Endothelial cell of umbilical vein (primary cell): ENCODE data around the gene KAT2A. TPM values are rescaled to one million over a fixed set of nuclear protein-coding genes. Genes with fewer than 3 reads are reported as not detected.

Source experiments
- BruUV-seq: library from RNA; stranded (reverse); fragments of 400-500 nt; replicated peaks from 2 replicates; lab custom pipeline; 2021; lab: Mats Ljungman, UMichigan
- CTCF ChIA-PET: fragments of 300-600, 350-600 bp; sonication (Branson Sonifier 250); formaldehyde crosslinking; loops from one replicate; lab custom pipeline; 2021; ENCODE audit warnings: antibody characterized with exemption, inconsistent platforms; lab: Charles Lee
- POLR2A ChIA-PET: fragments of 300-600, 350-600 bp; sonication (Branson Sonifier 250); formaldehyde crosslinking; loops from one replicate; lab custom pipeline; 2021; ENCODE audit warnings: antibody characterized with exemption, inconsistent platforms; lab: Charles Lee
- DNase-seq: peaks from one replicate; pipeline ENCODE4 v3.0.0-alpha.2; 2011; ENCODE audit warnings: low read depth, low spot score
- FAIRE-seq: peaks from 2 replicates; lab custom pipeline; 2011; peaks lifted over from hg19 to GRCh38; lab: Jason Lieb, UNC
- H2AFZ ChIP-seq: 2 replicates; pipeline ENCODE4 v1.6.0; 2012; ENCODE audit warnings: low read depth, low read length, control low read depth, inconsistent platforms
- H3K27ac ChIP-seq: 2 replicates; pipeline ENCODE4 v1.5.1; 2011; ENCODE audit warnings: low read depth, mild to moderate bottlenecking, control low read depth, low read length, moderate library complexity; ENCODE audit not compliant: insufficient read depth
- H3K27me3 ChIP-seq, 2 experiments: 2 replicates each; pipeline versions ENCODE4 v1.6.0 to v1.6.1; 2011; ENCODE audit warnings: low read length in 2 of 2, mixed read lengths in 1 of 2; ENCODE audit not compliant: control insufficient read depth in 2 of 2, insufficient read depth in 2 of 2
- H3K36me3 ChIP-seq, 2 experiments: 2 replicates in 1 of 2; 3 replicates in 1 of 2; pipeline ENCODE4 v1.5.1; 2011; ENCODE audit warnings: low read length in 2 of 2, mild to moderate bottlenecking in 1 of 2, moderate library complexity in 1 of 2; ENCODE audit not compliant: control insufficient read depth in 2 of 2, insufficient read depth in 2 of 2; ENCODE audit errors: extremely low read depth in 1 of 2
- H3K4me1 ChIP-seq: 3 replicates; pipeline ENCODE4 v1.5.1; 2011; ENCODE audit warnings: mild to moderate bottlenecking, low read length; ENCODE audit not compliant: control insufficient read depth, insufficient read depth; ENCODE audit errors: extremely low read depth
- H3K4me2 ChIP-seq: 2 replicates; pipeline ENCODE4 v1.6.1; 2011; ENCODE audit warnings: low read length, control low read depth, mixed read lengths; ENCODE audit not compliant: insufficient read depth
- H3K4me3 ChIP-seq, 3 experiments: fragments of 200-600 bp in 1 of 3; sonication (generic), shearing (Covaris generic) in 1 of 3; replicated peaks in 1 of 3; 2 replicates each; pipeline ENCODE4 v1.5.1; 2011 to 2016; ENCODE audit warnings: control low read depth in 3 of 3, low read length in 3 of 3, mild to moderate bottlenecking in 2 of 3, inconsistent platforms in 1 of 3, low read depth in 1 of 3, moderate library complexity in 1 of 3; ENCODE audit not compliant: insufficient read depth in 1 of 3
- H3K79me2 ChIP-seq: 2 replicates; pipeline ENCODE4 v1.6.0; 2012; ENCODE audit warnings: low read length, inconsistent platforms; ENCODE audit not compliant: control insufficient read depth, insufficient read depth
- H3K9ac ChIP-seq: replicated peaks from 2 replicates; pipeline ENCODE3; 2011; ENCODE audit warnings: low read length, control low read depth; ENCODE audit not compliant: insufficient read depth; ENCODE audit errors: extremely low read depth
- H3K9me1 ChIP-seq: replicated peaks from 3 replicates; pipeline ENCODE4 v1.6.0; 2011; ENCODE audit warnings: mild to moderate bottlenecking, low read length; ENCODE audit not compliant: control insufficient read depth, insufficient read depth; ENCODE audit errors: extremely low read depth
- H3K9me3 ChIP-seq: replicated peaks from 2 replicates; pipeline ENCODE4 v1.5.1; 2012; ENCODE audit warnings: low read length, inconsistent platforms; ENCODE audit not compliant: control insufficient read depth, insufficient read depth
- H4K20me1 ChIP-seq: replicated peaks from 2 replicates; pipeline ENCODE3; 2011; ENCODE audit warnings: mild to moderate bottlenecking, low read length; ENCODE audit not compliant: control insufficient read depth, insufficient read depth; ENCODE audit errors: extremely low read depth
- FOS ChIP-seq: IDR thresholded peaks from 2 replicates; pipeline ENCODE4 v1.6.1; 2011; ENCODE audit warnings: mild to moderate bottlenecking, low read length, moderate library complexity, borderline replicate concordance; ENCODE audit not compliant: insufficient read depth
- GATA2 ChIP-seq: IDR thresholded peaks from 2 replicates; pipeline ENCODE4 v1.7.0; 2011; ENCODE audit warnings: low read depth, mild to moderate bottlenecking, moderate library complexity, mixed read lengths, low read length; ENCODE audit not compliant: insufficient read length, insufficient read depth
- JUN ChIP-seq: IDR thresholded peaks from 2 replicates; pipeline ENCODE4 v1.6.1; 2011; ENCODE audit warnings: borderline replicate concordance, low read depth; ENCODE audit not compliant: insufficient read length, insufficient read depth
- MYC ChIP-seq: IDR thresholded peaks from one replicate; pipeline ENCODE4 v1.6.1; 2011; ENCODE audit warnings: mild to moderate bottlenecking, low read depth, low read length
- POLR2A ChIP-seq: IDR thresholded peaks from 2 replicates; pipeline ENCODE4 v1.6.1; 2012; ENCODE audit warnings: low read depth, mild to moderate bottlenecking, control low read depth, low read length
- POLR2AphosphoS5 ChIP-seq: IDR thresholded peaks from 2 replicates; pipeline ENCODE4 v1.6.1; 2012; ENCODE audit warnings: low read depth, mild to moderate bottlenecking, control low read depth, low read length, moderate library complexity; ENCODE audit not compliant: insufficient read depth
- dilution Hi-C: fragments of 300-500 bp; cut with MboI; formaldehyde crosslinking; loops from one replicate; pipeline ENCODE4 v1.15.0; 2019; ENCODE audit warnings: low sequenced_read_pairs; ENCODE audit not compliant: extremely low pct_ligation_motif_present
- intact Hi-C: fragments of 100-400 bp; cut with micrococcal nuclease; formaldehyde crosslinking; loops from one replicate; pipeline ENCODE4 v1.10.0; 2022
- polyA plus RNA-seq, 4 experiments: library from polyadenylated mRNA; depleted of rRNA in 3 of 4; stranded (reverse) in 3 of 4; unstranded in 1 of 4; fragments of >200 nt; gene quantifications; 2 replicates each; pipeline versions ENCODE4 v1.2.1 to v1.2.3, GENCODE V29; 2011 to 2012; ENCODE audit warnings: missing spikeins in 1 of 4
- total RNA-seq: library from RNA; stranded (reverse); gene quantifications from 2 replicates; pipeline ENCODE4 v1.2.3, GENCODE V29; 2021
- TF ChIP-seq, protein P1 (sequence below): IDR thresholded peaks from 2 replicates; pipeline ENCODE4 v1.6.1; 2011; ENCODE audit not compliant: insufficient read depth, insufficient read length

Gene KAT2A
- total and polyA plus RNA-seq, 2 donors (not counting 3 experiments of a cell fraction or from before 2014, with no cell fraction given): 32.9 to 33.4 TPM

DNA sequence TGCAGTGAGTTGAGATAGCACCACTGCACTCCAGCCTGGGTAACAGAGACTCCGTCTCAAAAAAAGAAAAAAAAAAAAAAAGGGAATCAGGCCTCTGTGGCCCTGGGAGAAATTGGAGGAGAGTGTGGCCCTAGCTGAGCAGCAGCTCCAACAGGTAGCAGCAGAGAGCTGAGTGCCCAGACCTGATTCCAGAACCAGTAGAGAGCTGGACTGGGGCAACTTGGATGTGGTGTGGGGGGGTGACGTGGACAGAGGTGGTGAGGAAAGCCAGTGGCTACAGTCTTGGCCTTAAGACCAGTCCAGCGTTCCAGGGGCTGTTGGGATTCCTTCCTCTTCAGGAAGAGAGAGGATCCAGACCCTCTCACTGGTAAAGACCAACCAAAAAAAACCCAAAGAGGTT, 3.1 kb upstream of the KAT2A start:
- peaks cover 5% of the 10 kb centered on the region for H3K79me2 ChIP-seq
- no peak overlapping the region for H3K4me2 ChIP-seq
- H2AFZ ChIP-seq: no peak overlapping the region
- H3K4me3 ChIP-seq: no peak overlapping the region
- peaks cover 7% of the 10 kb centered on the region for H3K4me1 ChIP-seq
- ChIA-PET POLR2A (interaction anchor here (0.7 to 1.1 kb wide), 4 partner anchors 12 to 432 kb away, joined by 3 to 11 read pairs (median 7); no protein-coding TSS in a partner anchor), CTCF (interaction anchor here (0.6 to 1.3 kb wide), 7 partner anchors 11 to 165 kb away, joined by 3 to 8 read pairs (median 4); partner anchors contain the start of gene KCNH4)
- no peaks in the 10 kb centered on the region for H3K9me1 ChIP-seq
- no TSS peak for BruUV-seq
- DNase-seq (no peak), FAIRE-seq (no peak)
- TF ChIP-seq, protein P1, sequence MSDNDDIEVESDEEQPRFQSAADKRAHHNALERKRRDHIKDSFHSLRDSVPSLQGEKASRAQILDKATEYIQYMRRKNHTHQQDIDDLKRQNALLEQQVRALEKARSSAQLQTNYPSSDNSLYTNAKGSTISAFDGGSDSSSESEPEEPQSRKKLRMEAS: no peak
- TF ChIP-seq FOS (no peak), MYC (no peak), JUN (no peak), GATA2 (no peak), POLR2A (no peak), POLR2AphosphoS5 (no peak)
- H3K9ac ChIP-seq: no peak overlapping the region
- H3K27ac ChIP-seq: no peak overlapping the region
- no peaks in the 10 kb centered on the region for H4K20me1 ChIP-seq
- dilution Hi-C loops (loop anchor here (25.0 kb wide), 1 partner anchor 162 kb away; the partner anchor contains the start of gene CNP), intact Hi-C loops (no loop called here)
- no peaks in the 10 kb centered on the region for H3K27me3 ChIP-seq
- H3K9me3 ChIP-seq: no peaks in the 10 kb centered on the region
- peaks cover 19 to 31% of the 10 kb centered on the region in 2 experiments for H3K36me3 ChIP-seq
